HG03558 (cell line): ENCODE data around the gene ACVRL1.

Experiments
- ATAC-seq: cut with Tn5 transposase; IDR thresholded peaks from one replicate; pipeline ENCODE4 v1.9.1; 2021; ENCODE audit warnings: moderate number of reproducible peaks; ENCODE audit not compliant: unreplicated experiment; ENCODE audit errors: extremely low read depth

ACVRL1 gene

DNA sequence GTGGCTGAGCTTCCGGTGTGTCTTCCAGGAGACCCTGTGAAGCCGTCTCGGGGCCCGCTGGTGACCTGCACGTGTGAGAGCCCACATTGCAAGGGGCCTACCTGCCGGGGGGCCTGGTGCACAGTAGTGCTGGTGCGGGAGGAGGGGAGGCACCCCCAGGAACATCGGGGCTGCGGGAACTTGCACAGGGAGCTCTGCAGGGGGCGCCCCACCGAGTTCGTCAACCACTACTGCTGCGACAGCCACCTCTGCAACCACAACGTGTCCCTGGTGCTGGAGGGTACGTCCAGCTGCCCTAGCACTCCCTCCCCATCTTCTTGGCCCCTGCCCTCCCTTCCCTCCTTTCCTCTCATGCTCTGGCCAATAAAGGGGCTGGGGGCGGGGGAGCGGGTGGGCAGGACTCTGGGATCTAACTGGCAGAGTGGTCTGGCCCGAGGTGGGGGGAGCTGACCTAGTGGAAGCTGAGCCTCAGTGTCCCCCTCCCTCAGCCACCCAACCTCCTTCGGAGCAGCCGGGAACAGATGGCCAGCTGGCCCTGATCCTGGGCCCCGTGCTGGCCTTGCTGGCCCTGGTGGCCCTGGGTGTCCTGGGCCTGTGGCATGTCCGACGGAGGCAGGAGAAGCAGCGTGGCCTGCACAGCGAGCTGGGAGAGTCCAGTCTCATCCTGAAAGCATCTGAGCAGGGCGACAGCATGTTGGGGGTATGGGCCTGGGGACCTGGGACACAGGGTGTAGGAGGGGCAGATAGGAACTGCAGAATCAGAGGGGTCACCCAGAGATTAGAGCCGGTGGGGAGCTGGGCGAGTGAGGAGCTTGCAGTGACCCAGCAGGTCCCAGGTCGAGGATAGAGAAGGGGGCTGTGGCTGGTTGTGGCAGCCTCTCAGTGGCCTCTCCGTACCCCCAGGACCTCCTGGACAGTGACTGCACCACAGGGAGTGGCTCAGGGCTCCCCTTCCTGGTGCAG, 6.0 kb downstream of the ACVRL1 start:
- no peak for ATAC-seq

DNA sequence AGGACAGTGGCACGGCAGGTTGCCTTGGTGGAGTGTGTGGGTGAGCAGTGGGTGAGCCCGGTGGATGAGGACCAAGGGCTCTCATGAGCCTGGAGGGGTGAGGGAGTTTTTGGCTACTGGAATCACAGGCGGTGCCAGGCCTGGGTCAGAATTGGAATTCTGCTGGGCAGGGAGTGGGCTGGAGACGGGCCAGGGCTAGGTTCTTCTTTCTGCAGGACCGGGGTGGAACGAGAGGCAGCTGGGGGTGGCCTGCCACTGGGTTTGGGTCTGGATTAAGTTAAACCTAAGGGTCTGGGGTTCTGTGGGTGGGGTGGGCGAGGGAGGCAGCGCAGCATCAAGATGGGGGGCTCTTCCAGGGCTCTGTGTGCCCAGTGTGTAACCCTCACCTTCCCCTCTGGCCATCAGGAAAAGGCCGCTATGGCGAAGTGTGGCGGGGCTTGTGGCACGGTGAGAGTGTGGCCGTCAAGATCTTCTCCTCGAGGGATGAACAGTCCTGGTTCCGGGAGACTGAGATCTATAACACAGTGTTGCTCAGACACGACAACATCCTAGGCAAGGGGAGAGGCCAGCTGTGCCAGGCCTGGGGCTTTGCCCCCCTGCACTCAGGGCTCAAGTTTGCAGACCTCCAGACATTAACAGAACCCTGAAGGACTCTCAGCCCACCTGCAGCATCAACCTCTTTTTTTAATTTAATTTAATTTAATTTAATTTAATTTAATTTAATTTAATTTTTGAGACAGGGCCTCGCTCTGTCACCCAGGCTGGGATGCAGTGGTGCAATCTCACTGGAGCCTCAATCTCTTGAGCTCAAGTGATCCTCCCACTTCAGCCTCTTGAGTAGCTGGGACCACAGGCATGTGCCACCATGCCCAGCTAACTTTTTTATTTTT, 7.0 kb downstream of the ACVRL1 start:
- ATAC-seq: no peak

DNA sequence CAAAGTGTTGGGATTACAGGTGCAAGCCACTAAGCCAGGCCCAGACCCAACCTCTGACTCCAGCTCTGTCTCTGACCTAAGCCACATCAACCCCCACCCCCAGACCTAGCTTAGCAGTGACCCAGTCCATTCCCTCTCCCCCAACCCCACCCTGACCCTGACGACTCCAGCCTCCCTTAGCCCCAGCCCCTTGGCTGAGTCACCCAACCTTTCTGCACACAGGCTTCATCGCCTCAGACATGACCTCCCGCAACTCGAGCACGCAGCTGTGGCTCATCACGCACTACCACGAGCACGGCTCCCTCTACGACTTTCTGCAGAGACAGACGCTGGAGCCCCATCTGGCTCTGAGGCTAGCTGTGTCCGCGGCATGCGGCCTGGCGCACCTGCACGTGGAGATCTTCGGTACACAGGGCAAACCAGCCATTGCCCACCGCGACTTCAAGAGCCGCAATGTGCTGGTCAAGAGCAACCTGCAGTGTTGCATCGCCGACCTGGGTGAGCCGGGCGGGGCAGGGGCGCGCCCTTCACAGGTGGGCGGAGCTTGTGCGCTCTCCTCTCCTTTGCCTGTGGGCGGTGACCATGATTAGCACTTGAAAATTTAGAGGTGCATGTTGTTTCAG, 7.8 kb downstream of the ACVRL1 start:
- ATAC-seq: no peak

DNA sequence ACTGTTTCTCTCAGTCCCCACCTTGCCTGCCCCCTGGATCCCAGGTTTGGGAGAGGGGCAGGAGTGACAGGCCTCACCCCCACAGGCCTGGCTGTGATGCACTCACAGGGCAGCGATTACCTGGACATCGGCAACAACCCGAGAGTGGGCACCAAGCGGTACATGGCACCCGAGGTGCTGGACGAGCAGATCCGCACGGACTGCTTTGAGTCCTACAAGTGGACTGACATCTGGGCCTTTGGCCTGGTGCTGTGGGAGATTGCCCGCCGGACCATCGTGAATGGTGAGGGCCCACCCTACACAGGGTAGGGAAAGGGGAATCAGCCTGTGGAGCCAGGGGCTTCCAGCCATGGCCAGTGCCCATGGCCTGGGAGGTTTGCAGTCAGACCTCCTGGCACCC, 8.6 kb downstream of the ACVRL1 start:
- no peak for ATAC-seq

DNA sequence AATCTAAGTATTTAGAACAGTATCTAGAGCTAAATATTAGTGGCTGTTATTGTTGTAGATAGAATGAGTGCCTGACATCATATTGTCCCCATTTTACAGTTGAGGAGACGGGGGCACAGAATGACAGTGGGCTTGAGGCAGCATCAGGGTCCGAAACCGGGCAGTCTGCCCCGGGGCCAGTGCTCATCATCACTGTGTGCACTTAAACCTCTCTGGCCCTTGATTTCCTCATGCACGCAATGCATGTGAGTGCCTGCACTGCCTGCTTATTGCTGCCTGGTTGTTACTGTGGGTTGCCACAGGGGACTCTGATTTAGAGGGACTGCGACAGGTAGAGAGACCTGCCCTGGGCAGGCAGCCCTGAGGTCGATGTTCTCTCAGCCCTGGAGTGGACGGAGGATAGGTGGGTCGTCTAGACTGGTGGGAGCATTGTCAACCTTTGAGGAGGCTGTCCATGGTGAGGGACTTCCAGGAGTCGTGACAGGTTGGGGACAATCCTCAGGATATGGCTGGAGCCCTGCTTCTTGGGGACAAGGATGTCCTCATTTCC, 9.8 kb downstream of the ACVRL1 start:
- no peak for ATAC-seq

DNA sequence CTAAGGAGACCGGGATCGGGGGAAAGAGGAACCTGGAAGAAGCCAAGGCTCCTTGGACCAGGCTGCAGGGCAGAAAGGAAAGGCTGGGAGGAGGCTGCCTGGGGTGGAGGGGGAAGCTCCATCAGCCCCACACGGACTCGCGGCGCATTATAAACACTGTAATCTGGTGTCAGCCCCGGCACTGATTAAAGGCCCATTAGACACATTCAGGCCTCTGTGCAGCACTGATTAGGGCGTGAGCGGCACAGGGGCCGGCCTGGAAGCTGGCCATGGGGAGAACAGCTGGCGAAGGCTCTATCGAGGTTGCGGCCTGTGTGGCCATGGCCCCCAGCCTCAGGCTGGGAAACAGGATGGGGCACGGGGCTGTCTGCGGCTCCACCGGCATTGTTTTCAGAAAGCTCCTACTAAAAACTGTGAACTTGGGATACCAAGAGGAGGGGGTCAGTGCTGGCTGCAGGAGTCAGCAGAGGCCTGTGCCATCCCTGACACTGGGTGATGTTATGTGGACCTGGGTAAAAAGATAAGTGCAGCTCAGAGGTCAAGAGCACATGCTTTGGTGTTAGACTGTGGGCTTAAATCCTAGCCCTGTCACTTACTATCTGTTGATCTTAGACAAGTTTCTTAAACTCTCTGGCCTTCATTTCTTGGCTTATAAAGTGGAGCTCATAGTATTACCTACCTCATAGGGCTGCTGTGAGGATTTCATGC, 10.6 kb downstream of the ACVRL1 start:
- ATAC-seq: no peak

DNA sequence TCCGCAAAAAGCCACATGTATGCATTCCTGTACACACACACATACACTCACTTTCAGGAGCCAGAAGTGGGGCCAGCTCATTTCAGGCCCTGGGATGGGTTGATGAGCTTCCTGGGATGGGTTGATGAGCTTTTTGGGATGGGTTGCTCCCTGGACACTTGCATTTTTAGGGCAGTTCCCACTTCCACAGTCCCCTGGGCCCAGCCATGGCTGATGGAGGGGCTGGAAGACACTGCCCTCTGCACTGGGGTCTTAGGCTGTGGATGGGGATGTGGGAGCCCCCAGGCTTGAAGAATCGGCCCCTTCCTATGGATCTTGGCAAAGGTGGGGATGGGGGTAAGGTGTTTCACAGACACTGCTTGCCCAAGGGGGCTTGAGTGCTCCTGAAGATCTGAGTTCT, 12.7 kb downstream of the ACVRL1 start:
- ATAC-seq: no peak

DNA sequence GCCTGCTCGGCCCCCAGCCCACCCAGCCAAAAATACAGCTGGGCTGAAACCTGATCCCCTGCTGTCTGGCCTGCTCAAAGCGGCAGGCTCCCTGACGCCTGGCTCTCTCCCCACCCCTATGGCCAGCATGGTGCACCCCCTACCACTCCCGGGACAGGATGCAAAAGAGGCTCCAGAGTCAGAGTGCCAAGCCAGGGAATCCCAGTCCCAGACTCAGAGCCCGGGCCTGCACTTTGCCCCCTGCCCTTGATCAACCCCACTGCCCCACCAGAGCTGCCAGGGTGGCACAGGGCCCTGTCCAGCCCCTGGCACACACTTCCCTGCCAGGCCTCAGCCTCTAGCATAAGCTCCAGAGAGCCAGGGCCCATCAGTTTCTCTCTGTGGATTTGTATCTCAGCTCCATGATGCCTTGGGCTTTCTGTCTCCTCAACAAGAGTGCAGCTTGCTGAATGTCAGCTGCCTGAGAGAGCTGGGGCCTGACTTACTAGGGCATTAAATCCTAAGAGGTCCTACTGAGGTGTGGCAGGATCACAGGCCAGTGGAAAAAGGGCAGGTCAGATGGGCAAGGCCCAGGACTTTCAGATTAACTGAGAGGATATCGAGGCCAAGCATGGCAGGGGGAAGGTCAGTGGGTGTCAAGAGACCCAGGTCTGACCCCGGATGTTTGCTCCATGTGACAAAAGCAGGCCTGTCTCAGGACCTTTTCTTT, 13.9 kb downstream of the ACVRL1 start:
- ATAC-seq: no peak

DNA sequence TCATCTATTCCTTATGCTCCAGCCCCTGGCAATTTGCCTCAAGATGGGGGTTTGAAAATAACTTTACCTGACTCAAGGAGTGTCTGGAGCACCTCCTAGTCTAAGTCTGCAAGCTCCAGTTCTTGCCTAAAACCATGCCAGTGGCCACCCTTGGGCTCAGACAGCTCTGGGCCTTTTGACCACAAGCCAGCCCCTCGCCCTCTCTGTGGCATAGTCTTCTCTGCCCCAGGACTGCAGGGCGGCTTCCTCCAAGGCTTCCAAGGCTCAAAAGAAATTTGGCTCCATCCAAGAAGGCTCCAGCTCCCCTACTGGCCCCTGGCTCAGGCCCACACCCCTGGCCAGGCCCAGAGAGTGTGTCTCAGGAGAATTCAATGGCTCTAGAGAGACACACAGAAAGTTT, 14.8 kb downstream of the ACVRL1 start:
- no peak for ATAC-seq

DNA sequence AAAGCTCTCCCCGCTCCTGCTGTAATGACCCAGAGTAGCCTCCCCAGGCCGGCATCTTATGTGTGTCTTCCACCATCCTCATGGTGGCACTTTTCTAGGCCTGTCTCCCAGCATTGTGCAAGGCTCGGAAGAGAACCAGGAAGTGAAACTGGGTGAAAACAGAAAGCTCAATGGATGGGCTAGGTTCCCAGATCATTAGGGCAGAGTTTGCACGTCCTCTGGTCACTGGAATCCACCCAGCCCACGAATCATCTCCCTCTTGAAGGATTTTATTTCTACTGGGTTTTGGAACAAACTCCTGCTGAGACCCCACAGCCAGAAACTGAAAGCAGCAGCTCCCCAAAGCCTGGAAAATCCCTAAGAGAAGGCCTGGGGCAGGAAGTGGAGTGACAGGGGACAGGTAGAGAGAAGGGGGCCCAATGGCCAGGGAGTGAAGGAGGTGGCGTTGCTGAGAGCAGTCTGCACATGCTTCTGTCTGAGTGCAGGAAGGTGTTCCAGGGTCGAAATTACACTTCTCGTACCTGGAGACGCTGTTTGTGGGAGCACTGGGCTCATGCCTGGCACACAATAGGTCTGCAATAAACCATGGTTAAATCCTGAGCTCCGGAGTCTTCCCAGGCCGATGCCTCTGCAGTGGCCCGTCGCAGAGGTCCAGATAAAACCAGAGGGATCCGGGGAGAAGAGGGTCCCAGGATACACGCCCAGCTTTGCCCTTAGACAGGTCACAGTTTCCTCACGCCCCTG, 15.6 kb downstream of the ACVRL1 start:
- ATAC-seq: no peak

DNA sequence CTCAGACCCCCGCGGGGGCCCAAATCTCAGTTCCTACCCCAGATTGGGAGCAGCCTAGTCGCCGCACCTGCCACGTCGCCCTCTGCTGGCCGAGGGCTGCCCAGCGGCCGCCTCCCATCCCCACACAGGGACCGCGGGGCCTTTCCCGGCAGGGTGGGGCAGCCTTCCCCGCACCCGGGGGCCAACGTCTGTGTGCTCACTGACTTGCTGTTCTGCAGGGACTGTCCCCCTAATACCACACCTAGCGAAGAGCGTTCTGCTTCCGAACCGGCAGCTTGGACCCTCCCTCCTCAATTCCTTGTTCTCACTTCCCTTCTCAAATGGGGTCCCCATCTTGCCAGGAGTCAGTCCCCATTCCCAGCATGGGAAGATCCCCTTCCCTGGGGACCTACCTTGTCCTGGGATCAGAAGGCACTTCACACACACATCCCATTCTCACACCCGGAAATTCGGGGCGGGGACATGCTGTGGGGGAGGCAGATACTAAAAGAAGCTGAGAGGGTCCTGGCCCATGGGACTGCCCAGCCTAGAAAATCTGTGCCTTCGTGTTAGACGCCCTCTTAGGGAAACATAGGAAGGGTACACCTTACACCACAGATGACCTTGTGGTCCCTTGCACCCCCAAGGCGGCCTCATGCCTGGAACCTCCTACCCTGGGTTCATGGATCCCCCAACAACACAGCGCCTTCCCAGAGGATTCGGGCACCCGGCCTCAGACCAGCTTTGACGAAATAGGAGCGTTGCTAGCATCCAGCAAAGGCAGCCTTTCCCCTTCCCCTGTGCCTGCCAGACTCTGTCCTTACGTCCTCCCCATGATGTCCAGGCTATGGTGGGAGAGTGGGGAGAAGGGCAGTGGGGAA, 16.4 kb downstream of the ACVRL1 start:
- ATAC-seq: no peak

DNA sequence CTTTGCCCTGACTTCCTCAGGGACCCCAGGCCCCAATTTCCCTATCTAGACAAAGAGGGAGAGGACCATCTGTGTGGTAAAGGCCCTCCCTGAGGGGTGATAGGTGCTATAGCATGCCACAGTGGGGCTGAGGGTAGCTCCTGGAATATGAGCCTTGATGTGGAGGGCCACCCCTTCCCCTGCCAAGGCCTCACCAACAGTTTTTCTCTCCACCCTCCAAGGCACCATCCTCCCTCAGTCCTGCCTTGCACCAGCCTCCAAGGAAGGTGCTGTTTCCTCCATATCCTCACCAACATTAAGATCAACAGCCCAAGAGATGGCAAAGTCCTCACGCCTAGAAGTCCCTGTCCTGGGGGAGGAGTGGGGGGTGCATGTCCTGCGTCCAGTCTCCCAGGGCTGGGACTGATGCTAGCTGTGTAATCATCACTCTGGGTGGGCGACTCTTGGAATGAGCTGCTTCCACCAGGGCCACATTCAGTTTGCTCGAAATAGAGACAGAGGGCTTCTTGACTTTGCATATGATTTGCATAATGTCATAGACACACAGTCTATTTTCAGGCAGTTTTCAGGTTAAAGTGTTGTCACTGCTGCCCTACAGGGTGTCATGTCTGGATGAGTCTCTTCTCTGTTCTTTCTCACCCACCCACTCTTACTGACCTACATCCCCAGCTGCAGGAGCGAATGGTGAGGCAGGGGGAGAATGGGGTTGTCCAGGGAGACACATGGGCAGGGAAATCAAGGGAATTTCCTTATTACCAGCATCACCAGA, 17.4 kb downstream of the ACVRL1 start:
- no peak for ATAC-seq

DNA sequence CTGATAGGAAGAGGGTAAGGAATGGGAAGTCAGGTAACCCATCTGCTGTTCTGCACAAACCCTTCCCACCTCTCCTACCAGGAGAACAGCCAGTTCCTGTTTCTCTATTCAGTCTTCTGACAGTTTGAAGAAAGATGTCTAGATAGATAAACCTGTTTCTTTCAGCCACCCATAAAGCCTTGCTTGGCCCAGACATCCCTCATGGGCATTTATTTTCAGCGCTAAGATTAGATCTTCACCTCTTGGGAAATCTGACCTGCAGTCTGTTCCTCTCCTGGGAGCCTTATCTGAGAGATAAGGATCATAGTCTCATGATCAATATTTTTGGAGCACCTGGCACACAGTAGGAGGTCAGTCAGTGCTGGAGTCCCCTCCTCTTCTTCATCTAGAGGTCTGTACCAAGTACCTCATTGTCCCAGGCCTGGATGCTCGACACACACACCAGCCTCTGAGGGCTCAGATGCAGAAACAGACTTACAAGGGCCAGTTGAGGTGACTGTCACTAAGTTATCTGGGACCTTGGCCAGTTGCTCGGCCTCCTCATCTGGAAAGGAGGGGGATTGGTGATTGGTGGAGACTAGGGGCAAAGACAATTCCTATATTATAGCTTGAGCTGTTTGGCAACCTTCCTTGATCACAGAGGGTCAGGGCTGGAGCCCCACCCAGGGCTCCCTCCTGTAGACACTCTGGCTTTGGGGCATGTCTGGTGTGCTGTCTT, 18.2 kb downstream of the ACVRL1 start:
- ATAC-seq: no peak

DNA sequence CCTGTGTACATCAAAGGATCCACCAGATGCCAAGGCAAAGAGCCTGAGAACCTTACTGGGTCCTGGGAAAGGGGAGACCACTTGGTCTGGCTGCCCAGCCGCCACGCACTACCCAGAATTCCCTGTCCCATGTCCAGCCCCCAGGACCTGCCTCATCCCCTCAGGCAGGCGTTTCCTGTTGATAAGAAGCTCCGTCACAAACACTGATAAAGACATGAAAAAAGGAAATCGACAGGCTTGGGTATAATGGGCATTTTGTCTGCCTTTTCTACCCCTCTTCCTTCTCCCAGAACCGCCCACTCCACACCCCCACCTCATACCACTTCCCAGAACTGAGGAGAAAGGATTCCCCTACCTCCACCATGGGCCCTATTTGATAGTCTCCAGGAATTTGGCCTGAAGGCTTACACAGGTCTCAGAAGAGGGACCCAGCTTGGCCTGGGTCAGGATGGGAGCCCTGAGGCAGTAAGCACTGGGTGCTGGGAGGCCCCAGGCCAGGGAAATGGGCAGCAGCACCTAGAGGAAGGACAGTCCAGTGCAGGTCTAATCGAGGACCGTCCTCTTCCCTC, 18.8 kb downstream of the ACVRL1 start:
- no peak for ATAC-seq

DNA sequence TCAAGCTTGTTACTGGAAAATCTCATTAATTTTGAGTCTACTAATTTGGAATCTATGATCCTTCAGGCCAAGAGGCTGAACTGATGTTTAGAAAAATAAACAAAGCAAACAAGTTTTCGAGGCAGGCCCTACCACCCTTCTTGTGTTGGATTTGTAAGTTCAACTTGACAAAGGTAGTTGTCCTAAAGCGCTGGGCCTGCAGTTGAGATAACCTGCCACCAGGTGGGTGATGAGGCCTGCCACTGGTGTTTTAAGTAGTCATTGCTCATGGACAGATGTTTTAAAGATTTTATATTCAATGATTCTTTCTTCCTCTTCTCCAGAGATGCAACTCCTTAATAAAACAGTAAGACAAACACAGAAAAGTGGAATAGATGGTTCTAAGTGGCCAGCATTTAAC, 19.4 kb downstream of the ACVRL1 start:
- ATAC-seq: no peak
